Adrenal gland (tissue), 5 donors: ENCODE measurements around the gene LCMT1.

ENCODE experiments used
- CTCF ChIP-seq, 6 experiments: fragments of 450-650 bp in 4 of 6; fragments of 200-600 bp in 2 of 6; sonication (generic) in 1 of 6; IDR thresholded peaks; 1 replicate in 5 of 6; 2 replicates in 1 of 6; pipeline versions ENCODE4 v1.5.1 to v1.8.0; 2016 to 2021; ENCODE audit warnings: antibody characterized with exemption in 6 of 6, mild to moderate bottlenecking in 2 of 6, moderate library complexity in 1 of 6
- POLR2A ChIP-seq, 2 donors: fragments of 450-650 bp; IDR thresholded peaks; one replicate each; pipeline ENCODE4 v1.6.1; 2017; ENCODE audit warnings: antibody characterized with exemption in 2 of 2, mild to moderate bottlenecking in 2 of 2, moderate library complexity in 1 of 2
- donor health status: DM: no; HTN: no; CAD: no.

- no peak for TF ChIP-seq CTCF (IDR thresholded peaks at IDR 0.05)
- TF ChIP-seq POLR2A (IDR thresholded peaks at IDR 0.05), result no peak
These were observed 46.9 kb downstream of the LCMT1 start for GRCh38 chr16:25158401-25158800.
